Right ventricle myocardium superior (tissue), 1 donor: ENCODE results near the gene SYNPO2L. TPM values are rescaled to one million over a fixed set of nuclear protein-coding genes. Genes with fewer than 3 reads are reported as not detected.
A peak's percentile ranks its signal among the peaks of the same experiment; 100 is the strongest.

Experiments used
- ATAC-seq: fragments of 200-7000 bp; cut with Tn5 transposase; one replicate; pipeline ENCODE4 v1.9.1; 2020; ENCODE audit warnings: mild to moderate bottlenecking; ENCODE audit not compliant: poor library complexity
- DNase-seq: peaks from one replicate; pipeline ENCODE4 v3.0.0-alpha.2; 2020
- intact Hi-C: fragments of 100-400 bp; cut with DNase I; formaldehyde crosslinking; loops from one replicate; pipeline ENCODE4 v1.11.2; 2022
- total RNA-seq: library from RNA; stranded (reverse); fragmentation: NEBNext Ultra II Directional; extraction: Animal tissue kit (Norgen Biotek cat#: 25700); gene quantifications from one replicate; pipeline ENCODE4 v1.2.1, GENCODE V29; 2021
- donor health status: DM: no; HTN: yes; CAD: no; lungs with severe emphysema.

SYNPO2L gene
- total RNA-seq, 1 donor from 2014 or later = 213 TPM

- DNase-seq = no peak
- intact Hi-C loops = loop anchor here (10.0 kb wide), 1 partner anchor 81 kb away; no protein-coding TSS in a partner anchor
- peak; percentile 7 for ATAC-seq
Measured at GRCh38 chr10:73653701-73654100, 2.1 kb downstream of the SYNPO2L start.

DNA sequence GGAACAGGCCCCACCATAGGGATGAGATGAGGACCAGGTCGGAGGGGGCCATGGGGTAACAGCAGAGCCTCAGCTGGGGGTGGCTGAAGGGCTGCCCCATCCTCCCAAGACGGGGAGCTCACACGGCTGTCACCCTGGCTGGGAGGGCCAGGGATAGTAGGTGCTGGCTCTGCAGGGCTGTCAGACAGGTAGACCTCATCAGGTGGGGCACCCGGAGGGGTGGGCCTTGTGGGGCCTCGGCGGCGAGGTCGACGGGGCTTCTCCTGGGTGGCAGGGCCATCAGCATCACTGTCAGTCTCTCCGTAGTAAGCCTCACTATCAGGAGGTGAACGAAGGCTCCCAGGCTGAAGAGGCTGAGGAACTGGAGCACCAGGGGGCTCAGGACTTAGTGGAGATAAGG, 2.6 kb downstream of the SYNPO2L start:
- intact Hi-C loops = loop anchor here (10.0 kb wide), 1 partner anchor 82 kb away; no protein-coding TSS in a partner anchor
- no peak for ATAC-seq
- DNase-seq = no peak

- intact Hi-C loops = loop anchor here (10.0 kb wide), 1 partner anchor 84 kb away; no protein-coding TSS in a partner anchor
- DNase-seq = peak; percentile 74
- peak; percentile 48 for ATAC-seq
Measured at GRCh38 chr10:73650537-73651331, 5.1 kb downstream of the SYNPO2L start.

GRCh38 chr10:73649876-73650536, 5.8 kb downstream of the SYNPO2L start:
- intact Hi-C loops = loop anchor here (10.0 kb wide), 1 partner anchor 85 kb away; no protein-coding TSS in a partner anchor
- ATAC-seq (no peak), DNase-seq (no peak)

GRCh38 chr10:73648975-73649829, 6.6 kb downstream of the SYNPO2L start:
- intact Hi-C loops = no loop called here
- peak; percentile 4 for ATAC-seq

DNA sequence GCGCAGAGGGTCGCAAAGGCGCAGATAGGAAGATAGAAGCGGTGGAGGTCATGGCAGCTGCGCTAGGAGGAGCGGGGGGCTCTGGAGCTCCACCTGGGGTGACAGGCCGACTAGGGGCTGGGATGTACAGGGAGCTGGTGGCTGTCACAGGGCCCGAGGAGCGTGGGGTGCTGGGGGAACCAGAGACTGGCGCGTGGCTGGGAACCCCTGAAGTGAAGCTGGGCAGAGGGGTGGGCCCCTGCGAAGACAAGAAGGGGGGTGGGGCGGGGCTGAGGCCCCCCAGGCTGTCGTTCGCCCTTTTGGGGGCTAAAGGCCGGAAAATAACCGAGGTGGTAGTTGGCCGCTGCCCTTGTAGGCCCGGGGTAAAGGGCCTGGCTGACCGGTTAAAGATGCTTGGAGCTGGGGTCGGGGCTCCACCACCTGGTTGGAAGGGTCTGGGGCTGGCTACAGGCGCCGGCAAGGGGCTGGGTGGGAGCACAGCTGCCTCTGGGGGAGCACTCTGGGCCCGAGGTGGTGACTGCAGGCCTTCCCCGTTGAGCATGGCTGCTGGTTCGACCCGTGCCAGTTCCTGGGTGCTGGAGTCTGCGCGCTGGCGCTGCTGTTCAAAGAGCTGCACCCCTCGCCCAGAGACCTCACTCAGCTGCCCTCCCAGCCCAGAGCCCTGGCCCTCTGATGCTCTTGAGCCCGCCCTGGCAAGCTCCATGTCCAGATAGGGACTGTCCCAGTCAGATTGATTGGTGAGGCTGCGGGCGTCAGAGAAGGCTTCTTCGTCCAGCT, 7.8 kb downstream of the SYNPO2L start:
- DNase-seq (peak; percentile 54), ATAC-seq (peak; percentile 1)
- intact Hi-C loops = no loop called here

More at GRCh38 chr10:73648975-73649829, 6.6 kb downstream of the SYNPO2L start:
- DNase-seq = no peak

GRCh38 chr10:73647211-73647874, 8.5 kb downstream of the SYNPO2L start:
- ATAC-seq = peak; percentile 6
- DNase-seq = peak; percentile 76
- intact Hi-C loops = no loop called here

DNA sequence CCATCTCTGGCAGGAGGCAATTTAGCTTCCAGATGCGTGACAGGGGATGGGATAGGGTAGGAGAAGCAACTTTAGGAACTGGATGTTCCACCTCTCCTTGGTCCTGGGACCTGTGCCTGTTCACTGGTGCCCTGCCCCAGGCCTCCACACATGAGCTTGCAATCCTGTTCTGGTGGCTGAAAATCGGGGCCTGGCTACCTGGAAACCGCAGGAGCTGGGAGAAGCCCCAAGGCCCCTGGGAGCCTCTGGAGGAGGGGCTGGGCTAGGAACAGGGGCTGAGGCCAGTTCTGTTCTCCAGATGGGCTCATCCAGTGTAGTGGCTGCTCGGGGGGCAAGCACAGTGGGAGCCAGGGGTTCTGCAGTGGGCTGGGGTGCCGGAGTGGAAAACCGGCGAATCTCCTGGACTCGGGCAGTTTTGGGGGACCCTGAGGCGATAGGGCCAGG, 9.2 kb downstream of the SYNPO2L start:
- intact Hi-C loops = no loop called here
- DNase-seq (no peak), ATAC-seq (peak; percentile 5)

GRCh38 chr10:73645251-73645650, 10.6 kb downstream of the SYNPO2L start:
- DNase-seq = no peak
- intact Hi-C loops = no loop called here
- no peak for ATAC-seq

DNA sequence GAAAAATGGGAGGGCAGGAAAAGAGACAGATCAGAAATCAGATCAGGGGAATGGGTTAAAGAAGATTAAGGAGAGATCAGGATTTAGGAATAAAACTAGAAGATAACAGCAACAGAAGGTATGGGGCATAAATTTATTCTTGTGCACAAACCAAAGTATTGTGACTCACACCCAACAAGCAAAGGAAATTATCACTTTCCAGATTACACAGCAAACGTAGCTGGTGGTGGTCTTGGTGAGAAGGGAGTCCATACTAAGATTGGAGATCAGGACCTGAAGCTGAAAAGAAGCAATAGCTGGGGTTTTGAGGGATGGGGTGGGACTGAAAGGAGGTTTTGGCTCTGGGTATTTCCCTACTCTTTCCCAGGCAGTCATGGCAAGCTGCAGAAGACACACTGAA, 11.1 kb downstream of the SYNPO2L start:
- no peak for ATAC-seq
- no peak for DNase-seq
- intact Hi-C loops = no loop called here

DNA sequence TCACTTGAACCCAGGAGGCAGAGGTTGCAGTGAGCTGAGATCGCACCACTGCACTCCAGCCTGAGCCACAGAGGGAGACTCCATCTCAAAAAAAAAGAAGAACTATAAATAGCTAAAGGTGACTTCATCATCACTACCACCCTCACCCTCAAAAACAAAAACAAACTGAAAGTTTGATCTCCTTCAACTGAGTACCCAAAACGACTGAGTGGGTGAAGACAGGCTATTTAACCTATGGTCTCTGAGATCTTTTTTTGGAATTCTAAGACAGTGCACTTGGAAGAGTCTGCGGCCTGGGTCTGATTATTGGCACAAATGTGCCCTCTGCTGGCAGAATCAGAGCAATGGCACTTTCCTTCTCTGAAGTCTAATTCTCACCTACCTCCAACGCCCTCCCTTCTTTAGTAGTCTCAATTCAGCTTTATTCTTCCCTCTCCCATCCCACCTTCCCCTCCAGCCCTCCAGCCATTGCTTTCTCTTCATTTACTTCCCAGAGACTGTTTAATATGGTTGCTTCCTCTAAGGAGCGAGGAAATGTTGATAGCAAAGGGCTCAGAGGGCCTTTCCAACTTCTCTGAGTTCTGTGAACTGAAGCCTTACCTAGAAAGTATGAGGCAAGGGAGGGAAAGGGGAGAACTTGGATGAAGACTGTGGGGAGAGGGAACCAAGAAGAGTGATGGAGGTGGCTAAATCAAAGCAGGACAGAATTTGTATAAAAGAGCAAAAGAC, 11.7 kb downstream of the SYNPO2L start:
- intact Hi-C loops = no loop called here
- DNase-seq = no peak
- peak; percentile 40 for ATAC-seq

- no peak for ATAC-seq
- intact Hi-C loops = loop anchor here (2.0 kb wide), 1 partner anchor 115 kb away; no protein-coding TSS in a partner anchor
Measured at GRCh38 chr10:73643362-73643761, 12.5 kb downstream of the SYNPO2L start.

GRCh38 chr10:73641328-73642060, 14.3 kb downstream of the SYNPO2L start, which contains the start of gene MYOZ1:
TSS of gene MYOZ1 (minus strand) at chr10:73641474. CDS start at chr10:73640017, 1,457 bp downstream.
- intact Hi-C loops = loop anchor here (2.0 kb wide), 1 partner anchor 113 kb away; no protein-coding TSS in a partner anchor
- no peak for ATAC-seq
- DNase-seq = no peak

More at GRCh38 chr10:73643362-73643761, 12.5 kb downstream of the SYNPO2L start:
- DNase-seq = no peak

- no peak for ATAC-seq
- no peak for DNase-seq
- intact Hi-C loops = no loop called here
Measured at GRCh38 chr10:73639286-73639685, 16.5 kb downstream of the SYNPO2L start.

GRCh38 chr10:73635781-73636180, 20.0 kb downstream of the SYNPO2L start:
- intact Hi-C loops = no loop called here
- DNase-seq = no peak
- no peak for ATAC-seq

GRCh38 chr10:73634421-73634820, 21.4 kb downstream of the SYNPO2L start:
- DNase-seq (no peak), ATAC-seq (no peak)
- intact Hi-C loops = no loop called here
